ENCODE measurements around the gene PRRC2B. TPM values are rescaled to one million over a fixed set of nuclear protein-coding genes. Genes with fewer than 3 reads are reported as not detected.

Gene PRRC2B
- total RNA-seq, 4 donors from 2014 or later: 73.7 to 171 (median 98.9) TPM

GRCh38 chr9:131434673-131435072 lies 40.8 kb downstream of the PRRC2B start:
- Histone ChIP-seq H3K4me1 (peaks cover 0 to 10% (median 4%) of the 10 kb centered on the region in 4 donors), H3K9me3 (no peaks in the 10 kb centered on the region), H3K4me3 (no peak overlapping the region), H3K36me3 (peaks cover 0 to 34% (median 15%) of the 10 kb centered on the region in 4 donors), H3K27ac (no peak overlapping the region), H3K27me3 (no peaks in the 10 kb centered on the region)
- in situ Hi-C loops (cut with MboI; ENCODE audit: low pct_ligation_motif_present in 1 of 4, low pct_unique_long_range_greater_than_20kb in 1 of 4, low sequenced_read_pairs in 3 of 4) (no loop called here), intact Hi-C loops (cut with DNase I; ENCODE audit: low total_unique reads) (no loop called here)
- WGBS, 2 donors (ENCODE audit: low coverage in 1 of 2): 86 to 87% methylated on average over 6 to 7 of the region's 7 CpGs
- TF ChIP-seq CTCF (IDR thresholded peaks at IDR 0.05) (no peak), POLR2A (IDR thresholded peaks at IDR 0.05) (no peak), EP300 (IDR thresholded peaks at IDR 0.05; ENCODE audit: low read depth) (no peak), POLR2AphosphoS5 (IDR thresholded peaks at IDR 0.05) (no peak)
- DNase-seq: no peak

GRCh38 chr9:131436376-131436775 lies 42.5 kb downstream of the PRRC2B start:
- DNase-seq: no peak
- Histone ChIP-seq H3K4me1 (peaks cover 0 to 8% (median 3%) of the 10 kb centered on the region in 4 donors), H3K9me3 (no peaks in the 10 kb centered on the region), H3K27ac (no peak overlapping the region), H3K27me3 (no peaks in the 10 kb centered on the region), H3K36me3 (peaks cover 0 to 42% (median 17%) of the 10 kb centered on the region in 4 donors), H3K4me3 (no peak overlapping the region)
- in situ Hi-C loops (cut with MboI; ENCODE audit: low pct_ligation_motif_present in 1 of 4, low pct_unique_long_range_greater_than_20kb in 1 of 4, low sequenced_read_pairs in 3 of 4): no loop called here
- intact Hi-C loops (cut with DNase I; ENCODE audit: low total_unique reads): no loop called here
- WGBS, 2 donors (ENCODE audit: low coverage in 1 of 2): 46 to 79% methylated on average over 4 to 12 of the region's 12 CpGs
- TF ChIP-seq POLR2AphosphoS5 (IDR thresholded peaks at IDR 0.05) (no peak), CTCF (IDR thresholded peaks at IDR 0.05) (no peak), POLR2A (IDR thresholded peaks at IDR 0.05) (no peak), EP300 (IDR thresholded peaks at IDR 0.05; ENCODE audit: low read depth) (no peak)

GRCh38 chr9:131436865-131437271 lies 43.0 kb downstream of the PRRC2B start:
- TF ChIP-seq CTCF (IDR thresholded peaks at IDR 0.05): no peak
- TF ChIP-seq EP300 (IDR thresholded peaks at IDR 0.05; ENCODE audit: low read depth): no peak
- TF ChIP-seq POLR2AphosphoS5 (IDR thresholded peaks at IDR 0.05): no peak
- no peak for TF ChIP-seq POLR2A (IDR thresholded peaks at IDR 0.05)
- intact Hi-C loops (cut with DNase I; ENCODE audit: low total_unique reads) (no loop called here), in situ Hi-C loops (cut with MboI; ENCODE audit: low pct_ligation_motif_present in 1 of 4, low pct_unique_long_range_greater_than_20kb in 1 of 4, low sequenced_read_pairs in 3 of 4) (no loop called here)
- Histone ChIP-seq H3K36me3 (peaks cover 0 to 42% (median 17%) of the 10 kb centered on the region in 4 donors), H3K27ac (no peak overlapping the region), H3K27me3 (no peaks in the 10 kb centered on the region), H3K9me3 (no peaks in the 10 kb centered on the region), H3K4me3 (no peak overlapping the region), H3K4me1 (peaks cover 0 to 8% (median 3%) of the 10 kb centered on the region in 4 donors)
- no peak for DNase-seq
- 89 to 96% methylated on average over 5 to 8 of the region's 8 CpGs for WGBS, 2 donors (ENCODE audit: low coverage in 1 of 2)

- DNase-seq: no peak
- 88 to 90% methylated on average over 1 to 5 of the region's 7 CpGs for WGBS, 2 donors (ENCODE audit: low coverage in 1 of 2)
- intact Hi-C loops (cut with DNase I; ENCODE audit: low total_unique reads) (no loop called here), in situ Hi-C loops (cut with MboI; ENCODE audit: low pct_ligation_motif_present in 1 of 4, low pct_unique_long_range_greater_than_20kb in 1 of 4, low sequenced_read_pairs in 3 of 4) (no loop called here)
- no peaks in the 10 kb centered on the region for H3K9me3 ChIP-seq
- H3K27ac ChIP-seq: no peak overlapping the region
- H3K27me3 ChIP-seq: no peaks in the 10 kb centered on the region
- H3K36me3 ChIP-seq: peaks cover 0 to 42% (median 17%) of the 10 kb centered on the region in 4 donors
- no peak overlapping the region for H3K4me3 ChIP-seq
- TF ChIP-seq POLR2A (IDR thresholded peaks at IDR 0.05): no peak
- no peak for TF ChIP-seq EP300 (IDR thresholded peaks at IDR 0.05; ENCODE audit: low read depth)
- TF ChIP-seq POLR2AphosphoS5 (IDR thresholded peaks at IDR 0.05): no peak
- no peak for TF ChIP-seq CTCF (IDR thresholded peaks at IDR 0.05)
- peaks cover 0 to 10% (median 3%) of the 10 kb centered on the region in 4 donors for H3K4me1 ChIP-seq
Observed at GRCh38 chr9:131438190-131438589, 44.3 kb downstream of the PRRC2B start.

Data from transverse colon (tissue), 4 donors.